SK-N-SH (cell line): ENCODE results near the gene DCAF6.

Experiments
- NFIC ChIP-seq: IDR thresholded peaks from 2 replicates; pipeline ENCODE4 v1.4.0; 2012; ENCODE audit warnings: borderline replicate concordance
- RCOR1 ChIP-seq: fragments of 150-350 bp; IDR thresholded peaks from 2 replicates; pipeline ENCODE4 v1.6.1; 2017; ENCODE audit warnings: antibody characterized with exemption, low read length

DNA sequence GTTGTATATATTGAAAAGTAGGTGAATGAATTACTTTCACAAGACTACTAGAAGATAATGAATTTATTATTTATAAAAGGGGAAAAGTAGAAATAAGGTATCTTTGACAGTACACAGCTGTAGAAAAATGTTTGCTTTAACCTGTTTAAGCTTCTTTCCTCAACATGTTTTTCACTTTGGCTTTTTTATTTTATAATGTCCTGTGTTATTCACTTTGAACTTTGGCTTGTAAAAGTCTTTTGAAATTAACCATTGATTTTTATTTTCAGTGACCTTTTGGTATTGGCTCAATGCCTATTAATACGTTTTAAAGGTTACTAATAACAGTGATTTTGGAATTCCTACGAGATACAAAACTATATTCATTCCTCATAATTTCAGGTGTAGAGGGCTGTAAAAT is 58.1 kb downstream of the DCAF6 start:
- TF ChIP-seq NFIC = no peak
- TF ChIP-seq RCOR1 = no peak
